Neuronal stem cell (in vitro differentiated cells): ENCODE measurements around the gene SURF2.

Source experiments
- DNase-seq: peaks from one replicate; pipeline ENCODE4 v3.0.0-alpha.2; 2013; ENCODE audit warnings: low spot score
- H2AFZ ChIP-seq: one replicate; pipeline ENCODE4 v1.6.1; 2013; ENCODE audit warnings: mild to moderate bottlenecking, low read length, inconsistent platforms
- H2AK5ac ChIP-seq: 2 replicates; pipeline ENCODE4 v1.6.1; 2013; ENCODE audit warnings: low read depth, mild to moderate bottlenecking, inconsistent platforms, low read length, moderate library complexity, mixed read lengths
- H2BK120ac ChIP-seq: 2 replicates; pipeline ENCODE4 v1.6.1; 2013; ENCODE audit warnings: low read depth, mild to moderate bottlenecking, inconsistent platforms, low read length, moderate library complexity, mixed read lengths
- H2BK12ac ChIP-seq: one replicate; pipeline ENCODE4 v1.6.1; 2013; ENCODE audit warnings: low read length, inconsistent platforms
- H2BK15ac ChIP-seq: 2 replicates; pipeline ENCODE4 v1.6.1; 2013; ENCODE audit warnings: mild to moderate bottlenecking, low read length, inconsistent platforms, mixed read lengths
- H2BK5ac ChIP-seq: one replicate; pipeline ENCODE4 v1.6.1; 2013; ENCODE audit warnings: inconsistent platforms, mild to moderate bottlenecking, low read length, moderate library complexity
- H3K14ac ChIP-seq: one replicate; pipeline ENCODE4 v1.6.1; 2013; ENCODE audit warnings: low read length, inconsistent platforms
- H3K18ac ChIP-seq: 2 replicates; pipeline ENCODE4 v1.6.1; 2013; ENCODE audit warnings: low read length, inconsistent platforms
- H3K23ac ChIP-seq: 2 replicates; pipeline ENCODE4 v1.6.1; 2013; ENCODE audit warnings: low read depth, mild to moderate bottlenecking, mixed read lengths, low read length, inconsistent platforms; ENCODE audit not compliant: poor library complexity
- H3K27ac ChIP-seq: replicated peaks from 3 replicates; pipeline ENCODE4 v1.5.1; 2013; ENCODE audit warnings: low read length, inconsistent platforms
- H3K27me3 ChIP-seq, 3 experiments: 2 replicates each; pipeline ENCODE4 v1.6.1; 2013; ENCODE audit warnings: low read length in 3 of 3, mild to moderate bottlenecking in 2 of 3, inconsistent platforms in 1 of 3, low read depth in 1 of 3, mixed read lengths in 1 of 3, moderate library complexity in 1 of 3; ENCODE audit not compliant: control insufficient read depth in 3 of 3, insufficient read depth in 3 of 3
- H3K36me3 ChIP-seq, 2 donors: replicated peaks in 1 of 2; 2 replicates each; pipeline ENCODE4 v1.6.1; 2013; ENCODE audit warnings: low read length in 2 of 2; ENCODE audit not compliant: control insufficient read depth in 2 of 2, insufficient read depth in 2 of 2
- H3K4ac ChIP-seq: 2 replicates; pipeline ENCODE4 v1.6.1; 2013; ENCODE audit warnings: inconsistent platforms, mild to moderate bottlenecking, low read length, moderate library complexity
- H3K4me1 ChIP-seq, 2 donors: 1 replicate in 1 of 2; 2 replicates in 1 of 2; pipeline ENCODE4 v1.6.1; 2013; ENCODE audit warnings: low read length in 2 of 2, low read depth in 1 of 2; ENCODE audit not compliant: control insufficient read depth in 2 of 2, insufficient read depth in 1 of 2
- H3K4me2 ChIP-seq: one replicate; pipeline ENCODE4 v1.6.1; 2013; ENCODE audit warnings: mild to moderate bottlenecking, low read length, inconsistent platforms; ENCODE audit not compliant: insufficient read depth, poor library complexity, severe bottlenecking
- H3K4me3 ChIP-seq, 2 donors: 2 replicates each; pipeline ENCODE4 v1.5.1; 2013; ENCODE audit warnings: low read length in 2 of 2, mild to moderate bottlenecking in 2 of 2, inconsistent platforms in 1 of 2, moderate library complexity in 1 of 2
- H3K79me1 ChIP-seq: one replicate; pipeline ENCODE4 v1.6.1; 2013; ENCODE audit warnings: low read depth, mild to moderate bottlenecking, inconsistent platforms, low read length, moderate library complexity
- H3K9ac ChIP-seq: one replicate; pipeline ENCODE4 v1.6.1; 2013; ENCODE audit warnings: mild to moderate bottlenecking, low read depth, low read length, inconsistent platforms; ENCODE audit not compliant: poor library complexity
- H3K9me3 ChIP-seq, 2 donors: replicated peaks in 1 of 2; 2 replicates each; pipeline versions ENCODE3 to v1.6.1; 2013; ENCODE audit warnings: low read length in 2 of 2, mild to moderate bottlenecking in 2 of 2, inconsistent platforms in 1 of 2, low read depth in 1 of 2, mixed read lengths in 1 of 2, moderate library complexity in 1 of 2; ENCODE audit not compliant: control insufficient read depth in 2 of 2, insufficient read depth in 1 of 2
- H4K8ac ChIP-seq: one replicate; pipeline ENCODE4 v1.6.1; 2013; ENCODE audit warnings: low read depth, mild to moderate bottlenecking, inconsistent platforms, low read length, moderate library complexity
- H4K91ac ChIP-seq: one replicate; pipeline ENCODE4 v1.6.1; 2013; ENCODE audit warnings: low read length, low read depth, mild to moderate bottlenecking, inconsistent platforms; ENCODE audit not compliant: poor library complexity
- WGBS, 2 donors: extraction: QIAGEN DNeasy Blood & Tissue Kit; methylation state at CpG; one replicate each; pipeline ENCODE4 v1.1.7; 2013; ENCODE audit warnings: missing lambda C conversion rate in 2 of 2, mixed read lengths in 1 of 2; ENCODE audit not compliant: insufficient read length in 2 of 2, insufficient replicate concordance in 1 of 2; ENCODE audit errors: extremely low coverage in 2 of 2; 5-methylcytosine and 5-hydroxymethylcytosine counted together

The SURF2 gene

GRCh38 chr9:133367221-133367620, 10.9 kb downstream of the SURF2 start:
- Histone ChIP-seq H4K91ac (no peak overlapping the region), H2AK5ac (no peak overlapping the region), H2BK120ac (no peak overlapping the region), H3K14ac (no peak overlapping the region), H2AFZ (no peak overlapping the region), H2BK15ac (no peak overlapping the region), H3K36me3 (peaks cover 56 to 96% of the 10 kb centered on the region in 2 donors), H3K4me1 (no peaks in the 10 kb centered on the region), H3K9me3 (no peaks in the 10 kb centered on the region), H3K27me3 (no peaks in the 10 kb centered on the region), H2BK12ac (no peak overlapping the region), H3K18ac (no peak overlapping the region), H3K4me2 (no peak overlapping the region), H3K4me3 (peak overlapping the region in 1 of 2 donors; percentile 4), H2BK5ac (no peak overlapping the region), H4K8ac (no peak overlapping the region), H3K4ac (no peak overlapping the region), H3K27ac (no peak overlapping the region), H3K23ac (no peak overlapping the region), H3K79me1 (peaks cover 35% of the 10 kb centered on the region), H3K9ac (no peak overlapping the region)
- no CpG with 5 or more reads among the region's 22 CpGs for WGBS, 2 donors
- DNase-seq, result no peak

- Histone ChIP-seq H3K4me2 (no peak overlapping the region), H3K23ac (peak overlapping the region; percentile 40), H3K9ac (no peak overlapping the region), H3K27ac (no peak overlapping the region), H2BK12ac (no peak overlapping the region), H2BK15ac (no peak overlapping the region), H3K79me1 (peaks cover 38% of the 10 kb centered on the region), H4K91ac (no peak overlapping the region), H3K27me3 (no peaks in the 10 kb centered on the region), H3K4ac (no peak overlapping the region), H2BK5ac (no peak overlapping the region), H3K9me3 (no peaks in the 10 kb centered on the region), H2AK5ac (no peak overlapping the region), H3K36me3 (peaks cover 55 to 96% of the 10 kb centered on the region in 2 donors), H3K14ac (no peak overlapping the region), H4K8ac (no peak overlapping the region), H3K4me3 (peak overlapping the region in 1 of 2 donors; percentile 32), H2AFZ (no peak overlapping the region), H3K18ac (no peak overlapping the region), H3K4me1 (no peaks in the 10 kb centered on the region), H2BK120ac (no peak overlapping the region)
- DNase-seq, result no peak
- WGBS, 2 donors, result no CpG with 5 or more reads among the region's 10 CpGs
These were observed 11.4 kb downstream of the SURF2 start for GRCh38 chr9:133367778-133368177.

DNA sequence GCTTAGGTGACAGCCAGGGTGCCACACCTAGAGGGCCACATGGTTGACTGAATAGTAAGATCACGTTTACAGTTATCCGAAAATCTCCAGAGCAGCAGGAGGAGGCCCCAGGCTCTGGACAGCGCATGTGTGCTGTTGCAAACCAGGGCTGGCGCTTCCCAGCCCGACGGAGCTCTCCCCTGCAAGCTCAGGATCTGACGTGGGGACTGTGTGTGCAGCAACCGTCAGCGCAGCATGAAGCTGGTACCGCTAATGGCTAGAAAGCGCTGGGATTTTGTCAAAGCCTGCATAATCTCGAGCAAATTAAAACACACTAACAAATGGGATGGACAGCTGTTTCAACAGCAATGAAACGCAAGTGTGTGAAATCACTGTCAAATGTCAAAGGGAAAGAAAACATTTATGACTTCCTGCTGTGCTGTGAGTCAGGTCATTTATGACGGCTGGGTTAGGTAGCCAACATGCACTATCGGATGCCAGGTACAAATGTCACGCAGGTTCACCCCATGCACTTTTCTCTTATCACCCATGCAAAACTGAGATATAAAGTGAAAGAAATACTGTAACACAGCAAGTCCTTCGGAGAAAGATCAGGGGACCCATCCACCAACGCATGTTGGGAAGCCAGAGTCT, 12.0 kb downstream of the SURF2 start:
- DNase-seq, result no peak
- H2AK5ac ChIP-seq, result no peak overlapping the region
- H3K4me3 ChIP-seq, result peak overlapping the region in 1 of 2 donors; percentile 32
- WGBS, 2 donors, result no CpG with 5 or more reads among the region's 18 CpGs
- no peak overlapping the region for H2BK15ac ChIP-seq
- no peak overlapping the region for H3K4ac ChIP-seq
- no peaks in the 10 kb centered on the region for H3K9me3 ChIP-seq
- H3K27me3 ChIP-seq, result peaks cover 0 to 1% (median 0%) of the 10 kb centered on the region in 3 experiments
- no peak overlapping the region for H3K4me2 ChIP-seq
- H2BK12ac ChIP-seq, result no peak overlapping the region
- no peak overlapping the region for H3K18ac ChIP-seq
- no peak overlapping the region for H4K8ac ChIP-seq
- no peak overlapping the region for H2BK5ac ChIP-seq
- H3K36me3 ChIP-seq, result peaks cover 55 to 96% of the 10 kb centered on the region in 2 donors
- H3K27ac ChIP-seq, result no peak overlapping the region
- H3K23ac ChIP-seq, result peak overlapping the region; percentile 40
- H2AFZ ChIP-seq, result no peak overlapping the region
- no peak overlapping the region for H3K9ac ChIP-seq
- H4K91ac ChIP-seq, result no peak overlapping the region
- H3K79me1 ChIP-seq, result peaks cover 40% of the 10 kb centered on the region
- H3K4me1 ChIP-seq, result no peaks in the 10 kb centered on the region
- no peak overlapping the region for H3K14ac ChIP-seq
- no peak overlapping the region for H2BK120ac ChIP-seq

DNA sequence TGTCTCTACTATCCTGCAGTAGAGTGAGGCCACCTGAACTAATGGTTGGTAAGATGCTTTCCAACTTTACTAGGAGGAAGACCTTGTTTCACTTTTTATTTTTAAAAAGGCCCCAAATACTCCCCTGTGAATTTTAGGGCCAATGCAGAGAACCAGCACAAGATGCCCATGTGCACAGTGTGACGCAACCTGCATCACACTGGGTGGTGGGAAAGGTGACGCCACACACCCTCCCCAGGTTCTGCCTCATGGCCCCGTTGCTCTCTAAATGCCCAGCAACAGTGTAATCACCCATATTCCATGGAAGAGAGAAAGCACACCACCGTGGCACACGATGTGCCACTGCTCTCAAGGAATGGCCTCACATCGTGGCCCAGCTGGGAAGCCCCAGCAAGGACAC, 13.1 kb downstream of the SURF2 start:
- Histone ChIP-seq H4K8ac (no peak overlapping the region), H3K9ac (peak overlapping the region; percentile 50), H3K14ac (no peak overlapping the region), H3K4me2 (no peak overlapping the region), H3K36me3 (peaks cover 47 to 94% of the 10 kb centered on the region in 2 donors), H2AFZ (no peak overlapping the region), H4K91ac (no peak overlapping the region), H3K4ac (no peak overlapping the region), H3K18ac (no peak overlapping the region), H3K4me3 (no peak overlapping the region), H3K23ac (peak overlapping the region; percentile 49), H2AK5ac (no peak overlapping the region), H3K9me3 (no peaks in the 10 kb centered on the region), H3K4me1 (peaks cover 0 to under 1% of the 10 kb centered on the region in 2 donors), H2BK5ac (no peak overlapping the region), H2BK12ac (no peak overlapping the region), H2BK15ac (no peak overlapping the region), H3K27me3 (peaks cover 0 to 1% (median 0%) of the 10 kb centered on the region in 3 experiments), H3K27ac (no peak overlapping the region), H2BK120ac (no peak overlapping the region), H3K79me1 (peaks cover 40% of the 10 kb centered on the region)
- no peak for DNase-seq
- no CpG with 5 or more reads among the region's 6 CpGs for WGBS, 2 donors
